Measurements from ENCODE around the gene VILL. TPM values are rescaled to one million over a fixed set of nuclear protein-coding genes. Genes with fewer than 3 reads are reported as not detected.
A peak's percentile ranks its signal among the peaks of the same experiment; 100 is the strongest.
"Not testable (repeated sequence)": the region's sequence is repeated elsewhere in the genome, so short reads cannot be mapped to it uniquely, and the experiment has no call there.

VILL gene
- total RNA-seq, 1 donor from 2014 or later: 4.4 TPM

GRCh38 chr3:37980462-37981347 lies 9.9 kb upstream of the VILL start:
- no peak for ATAC-seq
- DNase-seq (ENCODE audit: missing footprints): no peak
- intact Hi-C loops (cut with DNase I): no loop called here

GRCh38 chr3:37981348-37981664 lies 9.3 kb upstream of the VILL start:
- intact Hi-C loops (cut with DNase I): no loop called here
- DNase-seq (ENCODE audit: missing footprints) (no peak), ATAC-seq (no peak)

DNA sequence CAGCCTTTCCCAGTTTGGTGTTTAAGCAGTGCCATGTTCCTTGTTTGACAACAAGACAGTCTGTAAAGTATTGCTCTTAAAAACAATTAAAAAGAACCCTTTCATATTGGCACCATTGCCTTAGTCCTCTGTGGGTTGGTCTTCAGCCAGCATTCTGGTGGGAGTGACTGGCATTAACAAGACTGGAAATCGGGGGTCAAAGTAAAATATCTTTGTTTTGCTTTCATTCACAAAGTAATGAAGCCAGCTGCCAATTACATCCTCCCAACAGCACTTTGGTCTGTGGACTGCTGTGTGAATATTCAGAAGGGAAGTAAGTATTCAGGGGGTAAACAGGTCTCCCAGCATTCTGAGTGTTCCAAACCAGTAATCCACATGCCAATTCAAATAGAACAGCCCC lies 8.3 kb upstream of the VILL start:
- intact Hi-C loops (cut with DNase I): no loop called here
- DNase-seq (ENCODE audit: missing footprints) (no peak), ATAC-seq (no peak)

GRCh38 chr3:37984051-37984450 lies 6.5 kb upstream of the VILL start:
- DNase-seq (ENCODE audit: missing footprints) (no peak), ATAC-seq (no peak)
- intact Hi-C loops (cut with DNase I): no loop called here

DNA sequence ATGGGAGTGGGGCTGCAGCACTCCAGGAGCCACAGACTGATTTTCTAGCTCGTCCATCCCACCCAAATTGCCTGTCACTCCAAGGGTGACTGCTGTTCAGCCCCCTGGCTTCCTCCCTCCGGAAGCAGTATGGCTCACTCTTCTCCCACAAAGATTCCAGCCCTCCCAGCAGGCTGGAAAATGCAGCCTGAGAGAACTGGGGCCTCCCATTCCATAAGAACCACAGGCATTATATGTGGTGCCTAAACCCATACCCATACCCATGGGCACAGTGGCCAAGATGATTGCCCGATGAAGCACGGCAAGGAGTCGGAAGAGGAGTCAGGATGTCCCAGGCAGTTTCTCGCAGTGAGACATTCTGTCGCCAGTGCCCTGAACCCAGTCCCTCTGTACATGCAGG lies 6.0 kb upstream of the VILL start:
- ATAC-seq: no peak
- no peak for DNase-seq (ENCODE audit: missing footprints)
- intact Hi-C loops (cut with DNase I): no loop called here

DNA sequence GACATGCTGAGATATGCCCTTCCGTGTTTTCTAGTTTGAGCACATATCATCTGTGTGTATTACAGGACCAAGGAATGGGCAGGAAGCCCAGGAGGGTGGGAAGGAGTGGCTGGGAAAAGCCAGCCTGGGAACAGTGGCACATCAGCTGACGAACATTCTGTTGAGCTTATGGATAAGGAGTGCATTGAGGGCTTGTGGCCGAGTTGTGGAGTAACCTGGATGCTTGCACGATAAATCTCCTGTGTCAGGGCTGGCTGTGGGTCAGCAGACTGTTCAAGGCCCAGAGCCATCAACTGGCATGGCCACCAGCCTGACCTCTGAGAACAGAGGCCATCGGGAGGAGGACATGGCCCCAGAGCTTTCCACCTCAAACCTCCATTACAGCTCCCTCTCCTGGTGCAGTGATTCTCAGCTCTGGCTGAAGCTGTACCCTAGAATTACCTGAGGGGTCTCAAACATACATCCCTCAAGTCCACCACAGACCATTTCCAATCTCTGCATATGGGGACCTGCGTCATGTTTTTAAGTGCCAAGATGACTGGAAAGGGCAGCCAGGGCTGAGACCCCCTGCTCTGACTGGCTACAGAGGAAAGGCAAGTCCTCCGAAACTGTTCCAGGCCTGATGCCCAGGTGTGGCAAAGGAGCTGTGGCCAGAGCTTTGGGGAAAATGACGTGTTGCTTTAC lies 4.8 kb upstream of the VILL start:
- intact Hi-C loops (cut with DNase I): no loop called here
- ATAC-seq (peak; percentile 72), DNase-seq (ENCODE audit: missing footprints) (no peak)

DNA sequence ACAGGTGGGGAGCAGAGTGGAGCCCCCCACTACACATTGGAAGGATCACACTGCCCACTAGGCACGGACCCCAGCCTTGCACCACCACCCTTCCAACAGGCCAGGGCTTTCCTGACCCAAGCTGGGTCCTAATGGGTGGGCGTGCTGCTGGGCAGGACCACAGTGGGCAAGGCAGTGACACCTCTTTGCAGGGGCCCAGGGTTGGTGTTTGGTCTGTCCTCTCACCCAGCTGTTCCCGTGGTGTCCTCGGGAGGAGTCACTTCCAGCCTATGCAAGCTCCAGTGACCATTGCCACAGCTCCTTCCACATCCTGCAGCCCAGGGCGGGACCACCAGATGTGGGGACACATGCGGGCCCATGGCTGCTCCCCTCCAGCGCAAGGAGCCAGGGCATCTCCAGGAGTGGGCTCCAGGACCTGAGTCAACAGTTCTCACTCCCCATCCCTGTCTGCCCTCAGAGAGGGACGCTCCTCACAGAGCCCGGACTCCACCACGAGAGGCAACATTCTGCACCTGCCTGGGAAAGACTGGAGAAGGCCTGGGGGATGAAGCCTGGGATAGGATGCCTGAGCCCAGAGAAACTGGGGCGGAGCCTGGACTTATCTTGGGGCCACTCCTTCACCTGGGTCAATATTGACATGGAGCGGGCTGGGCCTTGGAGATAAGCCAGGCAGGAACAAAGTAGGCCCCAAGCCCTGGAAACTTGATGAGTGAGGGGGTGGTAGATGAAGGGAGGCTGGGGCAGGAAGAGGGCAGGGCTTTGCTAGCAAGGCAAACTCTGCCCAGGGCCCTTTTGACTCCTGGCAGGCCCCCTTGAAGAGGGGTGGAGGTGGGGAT lies 3.9 kb upstream of the VILL start:
- intact Hi-C loops (cut with DNase I): no loop called here
- peak; percentile 14 for ATAC-seq

DNA sequence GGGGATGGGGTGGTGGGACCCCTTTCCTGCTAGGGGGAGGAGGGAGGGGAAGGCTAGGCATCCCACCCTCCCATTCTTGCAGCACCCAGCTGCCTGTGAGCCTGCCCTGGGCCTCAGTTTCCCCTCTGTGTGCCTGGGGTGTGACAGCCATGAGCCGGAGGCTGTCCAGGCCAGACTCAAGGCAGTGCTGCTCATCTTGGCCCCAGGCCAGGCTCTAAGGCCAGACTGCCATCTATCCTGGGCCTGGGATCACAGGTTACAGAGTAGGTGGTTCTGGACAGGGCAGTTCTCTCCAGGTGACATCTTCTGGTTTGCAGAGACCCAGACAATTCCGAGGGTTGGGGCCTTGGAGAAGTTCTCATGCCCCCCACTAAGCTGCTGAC lies 3.3 kb upstream of the VILL start:
- ATAC-seq (no peak), DNase-seq (ENCODE audit: missing footprints) (no peak)
- intact Hi-C loops (cut with DNase I): no loop called here

More for the DNA sequence above, 3.9 kb upstream of the VILL start:
- DNase-seq (ENCODE audit: missing footprints): no peak

DNA sequence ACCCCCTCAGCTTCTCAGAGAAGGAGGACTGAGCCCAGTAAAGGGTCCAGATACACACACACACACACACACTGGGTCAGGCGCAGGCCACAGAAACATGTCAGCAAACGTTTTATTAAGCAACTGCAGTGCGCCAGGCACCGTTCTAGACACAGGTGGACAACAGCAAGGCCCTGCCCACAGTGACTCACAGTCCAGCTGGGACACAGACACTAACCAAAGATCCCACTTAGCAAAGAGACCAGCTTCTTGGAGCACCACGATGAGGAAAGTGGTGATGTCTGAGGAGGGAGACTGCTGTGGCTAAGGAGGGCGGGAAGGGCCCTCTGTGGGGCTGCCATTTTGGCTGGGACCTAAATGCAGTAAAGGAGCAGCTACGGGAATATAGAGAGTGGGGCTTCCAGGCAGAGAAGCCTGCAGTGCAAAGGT lies 2.8 kb upstream of the VILL start:
- intact Hi-C loops (cut with DNase I): no loop called here
- ATAC-seq (no peak), DNase-seq (ENCODE audit: missing footprints) (no peak)

DNA sequence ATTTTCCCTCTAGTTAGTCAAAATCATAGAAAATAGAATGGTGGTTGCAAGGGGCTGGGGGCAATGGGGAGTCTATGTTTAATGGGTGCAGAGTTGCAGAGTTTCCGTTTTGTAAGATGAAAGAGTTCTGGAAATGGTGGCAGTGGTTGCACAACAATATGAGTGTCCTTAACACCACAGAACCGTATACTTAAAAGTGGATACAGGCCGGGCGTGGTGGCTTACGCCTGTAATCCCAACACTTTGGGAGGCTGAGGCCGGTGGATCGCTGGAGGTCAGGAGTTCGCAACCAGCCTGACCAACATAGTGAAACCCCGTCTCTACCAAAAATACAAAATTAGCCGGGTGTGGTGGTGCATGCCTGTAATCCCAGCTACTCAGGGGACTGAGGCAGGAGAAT lies 2.2 kb upstream of the VILL start:
- ATAC-seq; DNase-seq (ENCODE audit: missing footprints); intact Hi-C loops (cut with DNase I): not testable (repeated sequence)

DNA sequence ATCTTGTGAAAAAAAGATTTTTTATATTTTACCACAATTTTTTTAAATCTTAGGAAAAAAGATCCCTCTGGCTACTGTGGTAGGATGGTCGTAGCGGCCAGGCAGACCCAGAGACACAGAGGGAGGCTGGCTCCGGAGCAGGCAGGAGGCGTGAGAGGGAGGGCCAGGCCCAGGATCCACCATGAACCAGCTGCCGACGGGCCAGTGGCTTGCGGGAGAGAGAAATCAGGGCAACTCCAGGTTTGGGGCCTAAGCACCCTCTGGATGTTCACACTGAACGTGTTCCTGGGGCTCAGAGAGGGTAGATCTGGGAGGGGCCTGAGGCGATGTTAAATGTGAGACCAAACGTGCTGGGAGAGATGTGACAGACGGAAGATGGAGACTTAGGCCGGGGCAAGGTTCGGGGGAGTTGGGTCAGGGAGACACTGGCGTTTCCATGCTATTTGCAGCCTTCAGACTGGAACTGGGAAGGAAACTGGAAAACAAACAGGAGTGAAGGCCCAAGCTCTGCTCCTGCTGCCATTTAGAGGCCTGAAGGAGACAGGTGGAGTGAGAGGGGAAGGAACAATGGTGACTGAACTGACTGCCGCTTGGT lies 1.6 kb upstream of the VILL start:
- intact Hi-C loops (cut with DNase I): no loop called here
- DNase-seq (ENCODE audit: missing footprints) (no peak), ATAC-seq (no peak)

DNA sequence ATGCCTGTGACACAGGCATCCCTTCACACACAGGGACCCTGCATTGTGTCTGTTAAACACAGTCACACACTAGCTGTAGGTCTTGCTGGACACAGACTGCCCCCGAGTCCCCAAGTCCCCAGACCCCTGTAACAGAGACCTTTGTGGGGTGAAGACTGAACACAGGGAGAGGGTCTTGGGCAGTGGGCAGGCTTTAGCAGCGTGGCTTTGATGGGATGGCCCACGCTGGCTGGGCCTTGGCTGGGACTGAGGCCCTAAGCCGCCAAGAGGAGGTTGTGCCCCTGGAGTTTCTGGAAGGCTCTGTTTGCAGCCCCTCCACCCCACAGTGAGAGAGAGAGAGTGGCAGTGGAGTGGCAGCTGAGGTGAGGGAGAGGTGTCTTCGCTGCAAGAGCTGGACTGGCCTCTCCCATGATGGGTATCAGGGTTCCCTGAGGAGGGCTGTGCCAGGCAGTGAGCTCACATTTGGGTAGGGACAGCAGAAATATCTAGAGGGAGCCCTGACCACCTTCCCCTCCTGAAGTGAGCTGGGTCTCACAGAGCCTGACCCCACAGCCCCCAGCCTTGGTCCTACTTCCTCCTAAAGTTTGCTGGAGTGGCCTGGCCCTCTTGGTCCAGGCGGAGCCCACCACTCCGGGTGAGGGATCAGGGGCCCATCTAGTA lies 635 bp upstream of the VILL start:
- intact Hi-C loops (cut with DNase I): no loop called here
- ATAC-seq (no peak), DNase-seq (ENCODE audit: missing footprints) (no peak)

GRCh38 chr3:37991109-37991508 lies 523 bp downstream of the VILL start:
- ATAC-seq: no peak
- no peak for DNase-seq (ENCODE audit: missing footprints)
- intact Hi-C loops (cut with DNase I): no loop called here

DNA sequence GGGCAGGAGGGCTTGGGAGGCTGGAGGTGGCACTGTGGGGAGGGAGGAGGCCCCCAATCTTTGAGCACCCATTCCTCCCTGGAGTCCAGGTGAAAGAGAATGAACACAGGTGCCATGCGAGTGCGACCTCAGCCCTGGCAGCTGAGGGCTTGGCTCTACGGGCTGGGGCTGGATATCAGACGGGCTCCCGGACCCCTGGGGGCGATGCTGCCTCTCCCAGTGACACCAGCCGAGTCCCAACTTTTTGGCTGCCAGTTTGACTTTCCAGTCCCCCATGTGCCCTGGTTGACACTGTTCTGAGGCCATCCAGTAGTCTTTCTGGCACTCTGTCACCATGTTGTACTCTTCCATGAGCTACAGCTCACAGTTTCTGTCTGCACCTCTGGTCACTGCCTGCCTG lies 1.2 kb downstream of the VILL start:
- intact Hi-C loops (cut with DNase I): no loop called here
- ATAC-seq (no peak), DNase-seq (ENCODE audit: missing footprints) (no peak)

- intact Hi-C loops (cut with DNase I): no loop called here
- ATAC-seq (no peak), DNase-seq (ENCODE audit: missing footprints) (no peak)
These were observed 1.9 kb downstream of the VILL start for GRCh38 chr3:37992271-37993066.

GRCh38 chr3:37993067-37993455 lies 2.5 kb downstream of the VILL start:
- intact Hi-C loops (cut with DNase I): no loop called here
- DNase-seq (ENCODE audit: missing footprints): no peak
- no peak for ATAC-seq

- no peak for DNase-seq (ENCODE audit: missing footprints)
- no peak for ATAC-seq
- intact Hi-C loops (cut with DNase I): no loop called here
These were observed 2.9 kb downstream of the VILL start for GRCh38 chr3:37993460-37993819.
